GM19328 (cell line): Measurements from ENCODE around the gene MAGEB17.
A peak's percentile ranks its signal among the peaks of the same experiment; 100 is the strongest.
"Not testable (repeated sequence)": the region's sequence is repeated elsewhere in the genome, so short reads cannot be mapped to it uniquely, and the experiment has no call there.

Experiments
- ATAC-seq: cut with Tn5 transposase; IDR thresholded peaks from one replicate; pipeline ENCODE4 v1.9.1; 2021; ENCODE audit warnings: mild to moderate bottlenecking, moderate library complexity; ENCODE audit not compliant: unreplicated experiment

Gene MAGEB17

DNA sequence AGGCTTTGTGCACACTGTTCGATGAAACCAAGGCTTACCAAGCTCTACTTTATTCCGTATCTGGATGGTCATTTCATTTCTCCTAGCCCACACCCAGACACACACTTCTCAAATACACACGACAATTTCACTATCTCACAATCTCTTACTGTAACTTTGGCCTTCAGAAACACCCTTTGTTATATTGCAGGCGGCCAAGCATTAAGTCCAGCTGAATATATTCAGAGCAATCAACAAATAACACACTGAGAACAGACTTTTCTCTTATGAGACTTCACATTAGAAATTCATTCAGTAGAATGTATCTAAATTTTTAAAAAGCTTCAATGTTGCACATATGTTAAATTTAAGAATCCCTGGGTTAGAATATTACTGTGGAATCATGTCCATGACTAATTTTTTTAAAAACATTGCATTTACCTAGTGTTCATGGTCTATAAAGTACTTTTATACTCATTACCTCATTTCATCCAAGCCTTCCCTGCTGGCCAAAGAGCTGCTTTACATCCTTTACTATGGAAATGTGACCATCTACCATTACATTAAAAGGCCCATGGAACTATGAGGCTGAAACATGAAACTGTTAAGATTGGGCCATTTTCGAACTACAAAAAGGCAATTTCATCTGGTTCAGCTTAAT lies 10.5 kb upstream of the MAGEB17 start:
- no peak for ATAC-seq

DNA sequence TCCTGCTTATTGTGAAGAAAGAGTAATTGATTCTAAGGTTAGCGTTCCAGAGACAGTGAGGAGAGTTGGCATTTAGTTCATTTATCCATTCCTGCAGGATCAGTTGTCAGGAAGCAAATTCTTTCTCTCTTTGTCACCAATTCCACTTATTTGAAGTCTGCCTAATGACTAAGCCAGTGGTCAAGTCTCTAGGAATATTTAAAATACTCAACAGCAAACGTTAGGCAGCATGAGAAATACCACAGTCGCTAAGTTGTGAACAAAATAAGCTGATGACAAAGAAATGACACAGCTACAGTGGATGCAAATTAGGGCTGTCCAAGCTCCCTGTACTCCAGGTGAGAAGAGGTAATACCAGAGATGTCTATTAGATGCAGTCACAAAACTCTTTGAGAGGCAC lies 6.6 kb upstream of the MAGEB17 start:
- ATAC-seq = no peak

GRCh38 chrX:16161173-16161572 lies 6.1 kb upstream of the MAGEB17 start:
- not testable (repeated sequence) for ATAC-seq

GRCh38 chrX:16162391-16162790 lies 4.9 kb upstream of the MAGEB17 start:
- no peak for ATAC-seq

GRCh38 chrX:16164748-16165147 lies 2.5 kb upstream of the MAGEB17 start:
- no peak for ATAC-seq

- ATAC-seq = no peak
Measured at GRCh38 chrX:16171039-16171438, 3.8 kb downstream of the MAGEB17 start.

DNA sequence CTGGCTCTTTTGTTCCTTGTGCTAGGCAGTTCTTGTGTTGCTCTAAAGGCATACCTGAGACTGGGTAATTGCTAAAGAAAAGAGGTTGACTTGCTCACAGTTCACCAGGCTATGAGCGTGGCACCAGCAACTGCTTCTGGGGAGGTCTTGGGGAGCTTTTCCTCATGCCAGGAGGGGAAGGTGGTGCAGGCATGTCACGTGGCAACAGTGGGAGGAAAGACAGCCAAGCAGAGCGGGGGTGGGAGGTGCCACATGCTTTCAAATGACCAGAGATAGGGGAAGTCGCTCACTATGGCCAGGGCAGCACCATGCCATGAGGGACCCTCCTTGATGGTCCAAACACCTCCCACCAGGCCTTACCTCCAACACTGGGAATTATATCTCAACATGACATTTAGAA lies 4.7 kb downstream of the MAGEB17 start:
- ATAC-seq = no peak

DNA sequence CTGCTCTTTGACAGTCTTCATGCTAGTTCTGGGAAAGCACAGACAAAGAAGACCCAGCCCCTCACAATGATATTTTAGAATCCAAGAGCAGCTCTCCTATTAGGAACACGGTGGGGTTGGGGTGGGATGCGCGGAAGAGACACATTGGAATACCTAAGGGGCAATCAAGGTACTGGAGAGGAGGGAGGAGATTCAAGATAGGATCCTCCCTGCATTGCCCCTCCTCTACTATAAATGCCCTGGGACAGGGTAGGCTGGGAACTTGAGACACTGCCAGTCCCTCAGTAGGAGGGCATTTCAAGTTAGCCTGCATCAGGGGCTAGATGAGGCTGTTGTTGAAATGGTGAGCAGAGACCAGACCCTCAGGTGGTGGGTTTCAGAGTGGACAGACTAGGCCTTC lies 5.1 kb downstream of the MAGEB17 start:
- no peak for ATAC-seq

DNA sequence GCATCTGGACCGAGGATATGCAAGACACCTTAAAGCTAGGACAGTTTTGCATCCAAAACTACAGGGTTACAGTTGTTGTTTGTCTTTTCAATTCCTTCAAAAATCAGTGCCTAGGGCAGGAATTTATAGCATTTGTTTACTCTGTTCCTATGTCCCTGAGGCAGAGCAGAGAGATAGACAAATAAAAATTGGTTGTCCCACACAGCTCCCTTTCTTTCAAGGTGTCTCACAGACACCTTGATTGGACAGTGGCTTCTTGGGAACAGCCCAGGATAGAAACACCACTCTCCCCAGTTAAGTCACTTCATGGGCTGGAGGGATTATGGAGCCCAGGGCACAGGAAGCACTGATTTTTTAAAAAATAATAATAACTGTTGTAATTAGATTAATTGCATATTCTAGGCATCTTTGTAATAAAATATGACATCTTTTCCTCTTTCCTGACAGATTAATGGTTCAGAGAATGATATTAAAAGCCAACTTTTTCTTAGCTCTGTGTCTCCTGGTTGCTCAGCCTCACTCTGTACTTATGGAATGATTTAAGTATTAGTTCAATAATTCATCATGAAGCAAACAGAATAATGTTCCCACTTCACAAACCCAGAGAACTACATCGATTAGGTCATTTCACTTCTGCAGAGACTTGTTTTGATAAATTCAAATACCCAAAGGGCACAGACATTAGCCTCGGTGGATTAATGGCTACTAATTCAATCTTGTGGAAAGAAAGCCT lies 8.2 kb downstream of the MAGEB17 start:
- no peak for ATAC-seq

- ATAC-seq = no peak
Measured at GRCh38 chrX:16177260-16177659, 10.0 kb downstream of the MAGEB17 start.

GRCh38 chrX:16183843-16184242 lies 16.6 kb downstream of the MAGEB17 start:
- ATAC-seq = not testable (repeated sequence)

GRCh38 chrX:16185725-16186136 lies 18.4 kb downstream of the MAGEB17 start:
- peak; percentile 83 for ATAC-seq

DNA sequence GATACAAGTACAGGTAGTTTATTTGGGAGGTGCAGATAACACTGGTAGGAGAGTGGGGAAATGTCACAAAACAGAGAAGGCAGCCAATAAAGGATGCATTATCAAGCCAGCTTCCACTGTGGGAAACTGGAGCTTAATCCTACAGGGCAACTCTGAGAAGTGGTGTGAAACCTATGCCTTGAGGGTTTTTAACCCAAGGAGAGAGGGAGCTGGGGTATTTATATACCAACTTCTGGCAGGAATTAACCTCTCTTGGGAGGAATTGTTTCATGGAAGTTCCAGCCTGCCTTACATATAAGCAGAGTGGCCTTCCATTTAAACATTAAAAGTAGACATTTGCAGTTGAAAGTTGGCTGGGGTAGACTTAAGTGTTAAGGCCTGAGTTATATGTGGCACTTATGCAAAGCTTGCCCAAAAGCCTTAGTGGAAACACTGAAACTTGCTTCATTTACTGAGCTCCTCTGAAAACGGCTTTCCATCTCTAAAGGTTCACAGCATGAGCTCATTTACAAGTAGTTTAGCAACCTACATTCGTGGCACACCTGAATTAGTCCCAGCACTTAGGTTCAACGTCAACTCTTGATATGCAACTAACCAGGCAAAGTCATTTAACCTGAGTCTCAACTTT lies 19.2 kb downstream of the MAGEB17 start:
- ATAC-seq = no peak

DNA sequence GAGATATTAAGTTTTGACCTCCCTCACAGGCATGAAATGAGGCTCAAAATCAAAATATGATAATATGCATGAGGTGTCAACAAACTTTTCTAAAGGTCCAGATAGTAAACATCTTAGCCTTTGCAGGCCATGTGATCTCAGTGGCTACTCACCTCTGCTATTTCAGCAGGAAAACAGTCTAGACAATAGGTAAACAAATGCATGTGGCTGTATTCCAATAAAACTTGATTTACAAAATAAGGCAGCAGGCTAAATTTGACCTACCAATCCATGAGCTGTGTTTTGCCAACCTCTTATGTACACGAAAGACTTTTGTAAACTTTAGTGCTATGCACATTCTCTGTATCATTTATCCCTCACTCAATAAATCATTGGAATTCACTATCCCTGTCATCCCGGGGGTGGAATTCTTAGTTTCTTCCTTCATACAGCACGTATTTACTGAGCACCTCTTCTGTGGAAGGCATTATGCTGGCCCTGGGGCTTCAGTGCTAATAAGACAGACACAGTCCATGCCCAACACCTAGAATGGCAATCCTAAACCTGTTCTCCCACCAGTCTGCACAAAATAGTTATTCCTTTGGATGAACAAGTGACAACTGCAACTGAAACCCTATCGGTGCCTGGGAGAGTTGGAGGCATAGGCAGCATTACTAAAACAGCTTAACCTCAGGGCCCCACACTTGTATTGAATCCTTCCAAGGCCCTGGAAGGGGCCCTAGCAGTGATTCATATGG lies 19.9 kb downstream of the MAGEB17 start:
- ATAC-seq = no peak

DNA sequence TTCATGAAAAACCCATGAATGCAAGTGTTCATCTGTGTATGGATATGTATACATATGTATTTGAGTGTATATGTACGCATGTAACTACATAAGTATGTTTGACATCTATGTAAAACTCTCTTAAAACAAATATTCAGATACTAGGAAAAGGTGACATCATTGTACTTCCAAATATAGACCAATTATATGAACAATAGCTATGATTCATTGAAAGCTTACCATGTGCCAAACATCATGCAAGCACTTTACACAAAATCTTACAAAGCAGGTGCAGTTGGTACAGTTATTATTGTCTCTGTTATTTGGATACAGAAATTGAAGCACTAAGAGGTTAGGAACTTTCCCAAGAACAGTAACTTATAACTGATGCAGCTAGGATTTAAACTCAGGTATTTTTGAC lies 21.4 kb downstream of the MAGEB17 start:
- no peak for ATAC-seq

DNA sequence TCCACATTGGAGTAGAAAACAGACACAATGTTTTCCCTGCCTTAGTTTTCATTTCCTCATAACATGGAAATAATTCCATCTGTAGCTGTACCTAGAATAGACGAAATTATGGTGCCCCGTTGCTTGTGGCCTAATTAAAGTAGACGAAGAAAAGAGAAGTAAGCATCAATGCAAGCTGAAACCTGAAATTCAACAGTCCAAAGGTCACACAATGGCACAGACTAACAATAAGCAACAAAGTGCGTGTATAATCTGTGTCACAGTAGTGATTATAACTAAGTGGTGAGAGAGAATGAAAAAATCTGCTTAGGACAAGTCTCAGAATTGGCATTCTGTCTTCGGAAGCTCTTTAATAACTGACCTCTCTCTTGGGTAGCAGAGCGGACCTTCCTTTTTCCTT lies 24.3 kb downstream of the MAGEB17 start:
- no peak for ATAC-seq

GRCh38 chrX:16196829-16197228 lies 29.5 kb downstream of the MAGEB17 start:
- no peak for ATAC-seq

- no peak for ATAC-seq
Measured at GRCh38 chrX:16199343-16199742, 32.1 kb downstream of the MAGEB17 start.

- no peak for ATAC-seq
Measured at GRCh38 chrX:16202943-16203342, 35.7 kb downstream of the MAGEB17 start.

- ATAC-seq = no peak
Measured at GRCh38 chrX:16204538-16204937, 37.3 kb downstream of the MAGEB17 start.

- ATAC-seq = no peak
Measured at GRCh38 chrX:16205840-16206239, 38.6 kb downstream of the MAGEB17 start.

GRCh38 chrX:16207634-16208033 lies 40.4 kb downstream of the MAGEB17 start:
- no peak for ATAC-seq
